B cell (primary cell): ENCODE data around the gene ENDOG. TPM values are rescaled to one million over a fixed set of nuclear protein-coding genes. Genes with fewer than 3 reads are reported as not detected.

Source experiments
- ATAC-seq: fragments of 200-7000 bp; cut with Tn5 transposase; one replicate; pipeline ENCODE4 v1.10.0; 2021; ENCODE audit warnings: low read depth, mild to moderate bottlenecking, moderate number of reproducible peaks, moderate library complexity
- CTCF ChIA-PET: fragments of 350-600 bp; sonication (Branson Sonifier 250); formaldehyde crosslinking; loops from one replicate; lab custom pipeline; 2021; ENCODE audit warnings: antibody characterized with exemption, inconsistent platforms; lab: Charles Lee
- POLR2A ChIA-PET: fragments of 350-600 bp; sonication (Branson Sonifier 250); formaldehyde crosslinking; loops from one replicate; lab custom pipeline; 2021; ENCODE audit warnings: antibody characterized with exemption; lab: Charles Lee
- DNase-seq: peaks from one replicate; pipeline ENCODE4 v3.0.0; 2013
- H2AFZ ChIP-seq: 2 replicates; pipeline ENCODE4 v1.6.1; 2012; ENCODE audit warnings: mild to moderate bottlenecking, low read depth, low read length; ENCODE audit not compliant: insufficient read depth, poor library complexity, severe bottlenecking
- H3K27ac ChIP-seq, 2 donors: 1 replicate in 1 of 2; 2 replicates in 1 of 2; pipeline ENCODE4 v1.5.1; 2012 to 2013; ENCODE audit warnings: low read length in 2 of 2, mild to moderate bottlenecking in 2 of 2, moderate library complexity in 1 of 2
- H3K27me3 ChIP-seq, 4 experiments: fragments of 200-600 bp in 1 of 4; sonication (generic) in 1 of 4; replicated peaks in 1 of 4; 1 replicate in 2 of 4; 2 replicates in 2 of 4; pipeline versions ENCODE4 v1.6.1 to v1.7.0; 2013 to 2016; ENCODE audit warnings: low read length in 3 of 4, mild to moderate bottlenecking in 2 of 4, mixed read lengths in 1 of 4, moderate library complexity in 1 of 4; ENCODE audit not compliant: insufficient read depth in 4 of 4, control insufficient read depth in 3 of 4; ENCODE audit errors: control extremely low read depth in 1 of 4
- H3K36me3 ChIP-seq, 2 experiments: replicated peaks in 1 of 2; 1 replicate in 1 of 2; 2 replicates in 1 of 2; pipeline versions ENCODE4 v1.6.1 to v1.7.1; 2013; ENCODE audit warnings: low read length in 1 of 2; ENCODE audit not compliant: insufficient read depth in 2 of 2, control insufficient read depth in 1 of 2; ENCODE audit errors: control extremely low read depth in 1 of 2, extremely low read depth in 1 of 2
- H3K4me1 ChIP-seq, 2 donors: fragments of 200-600 bp in 1 of 2; sonication (generic) in 1 of 2; 1 replicate in 1 of 2; 2 replicates in 1 of 2; pipeline versions ENCODE4 v1.5.1 to v1.6.1; 2013 to 2017; ENCODE audit warnings: low read length in 2 of 2; ENCODE audit not compliant: control insufficient read depth in 2 of 2, insufficient read depth in 2 of 2
- H3K4me2 ChIP-seq: replicated peaks from 2 replicates; pipeline ENCODE3; 2012; ENCODE audit warnings: mild to moderate bottlenecking, low read depth, low read length; ENCODE audit not compliant: poor library complexity, severe bottlenecking
- H3K4me3 ChIP-seq, 5 experiments: fragments of 200-600 bp in 1 of 5; sonication (generic) in 1 of 5; 1 replicate in 3 of 5; 2 replicates in 2 of 5; pipeline versions ENCODE4 v1.5.1 to v1.7.0; 2011 to 2016; ENCODE audit warnings: low read length in 4 of 5, mild to moderate bottlenecking in 4 of 5, low read depth in 2 of 5, control low read depth in 1 of 5, moderate library complexity in 1 of 5; ENCODE audit not compliant: insufficient read depth in 1 of 5; ENCODE audit errors: control extremely low read depth in 1 of 5, extremely low read depth in 1 of 5
- H3K79me2 ChIP-seq: fragments of 200-600 bp; sonication (generic); one replicate; pipeline ENCODE4 v1.6.0; 2016; ENCODE audit warnings: low read length; ENCODE audit not compliant: control insufficient read depth, insufficient read depth
- H3K9ac ChIP-seq: fragments of 200-600 bp; sonication (generic); 2 replicates; pipeline ENCODE4 v1.6.1; 2017; ENCODE audit warnings: mild to moderate bottlenecking, low read length, moderate library complexity
- H3K9me3 ChIP-seq, 3 donors: one replicate each; pipeline versions ENCODE4 v1.6.1 to v1.7.1; 2013; ENCODE audit warnings: low read length in 2 of 3; ENCODE audit not compliant: control insufficient read depth in 2 of 3, insufficient read depth in 1 of 3; ENCODE audit errors: control extremely low read depth in 1 of 3
- H4K20me1 ChIP-seq: 2 replicates; pipeline ENCODE4 v1.6.0; 2012; ENCODE audit warnings: mild to moderate bottlenecking, low read length; ENCODE audit not compliant: insufficient read depth, control insufficient read depth, poor library complexity, severe bottlenecking
- H3K27ac Mint-ChIP-seq: one replicate; pipeline ENCODE4 v1.8.0; 2021; ENCODE audit warnings: mixed read lengths
- H3K27me3 Mint-ChIP-seq: one replicate; pipeline ENCODE4 v1.8.0; 2021; ENCODE audit warnings: mixed read lengths
- H3K4me1 Mint-ChIP-seq: one replicate; pipeline ENCODE4 v1.8.0; 2021; ENCODE audit warnings: mixed read lengths
- H3K4me3 Mint-ChIP-seq: one replicate; pipeline ENCODE4 v1.8.0; 2021; ENCODE audit warnings: mixed read lengths
- H3K9me3 Mint-ChIP-seq: one replicate; pipeline ENCODE4 v1.8.0; 2022; ENCODE audit warnings: mixed read lengths; ENCODE audit not compliant: insufficient read depth
- EZH2 ChIP-seq: IDR thresholded peaks from 2 replicates; pipeline ENCODE4 v1.6.1; 2012; ENCODE audit warnings: borderline replicate concordance, low read depth, mild to moderate bottlenecking, moderate library complexity, low read length; ENCODE audit not compliant: insufficient read depth, poor library complexity, severe bottlenecking
- WGBS: methylation state at CpG from one replicate; pipeline ENCODE4 v1.1.5; 2013; ENCODE audit warnings: missing lambda C conversion rate; ENCODE audit not compliant: insufficient coverage; 5-methylcytosine and 5-hydroxymethylcytosine counted together
- intact Hi-C: fragments of 100-400 bp; cut with micrococcal nuclease; formaldehyde crosslinking; loops from one replicate; pipeline ENCODE4 v1.10.0; 2022
- polyA plus RNA-seq: library from polyadenylated mRNA; depleted of rRNA; stranded (reverse); fragments of >200 nt; gene quantifications from 2 replicates; pipeline ENCODE4 v1.2.3, GENCODE V29; 2012
- total RNA-seq, 2 donors: library from RNA; stranded (reverse); fragments of 120-200 nt in 1 of 2; gene quantifications; 1 replicate in 1 of 2; 2 replicates in 1 of 2; pipeline versions ENCODE4 v1.2.3 to v1.2.4, GENCODE V29; 2013 to 2022
- TF ChIP-seq, protein P1 (sequence below): fragments of 200-600 bp; IDR thresholded peaks from one replicate; pipeline ENCODE4 v1.8.0; 2022; ENCODE audit warnings: antibody characterized with exemption, mild to moderate bottlenecking

ENDOG gene
- total and polyA plus RNA-seq, 2 donors (not counting 1 experiment from before 2014, with no cell fraction given) = 12.5 to 19.3 TPM

DNA sequence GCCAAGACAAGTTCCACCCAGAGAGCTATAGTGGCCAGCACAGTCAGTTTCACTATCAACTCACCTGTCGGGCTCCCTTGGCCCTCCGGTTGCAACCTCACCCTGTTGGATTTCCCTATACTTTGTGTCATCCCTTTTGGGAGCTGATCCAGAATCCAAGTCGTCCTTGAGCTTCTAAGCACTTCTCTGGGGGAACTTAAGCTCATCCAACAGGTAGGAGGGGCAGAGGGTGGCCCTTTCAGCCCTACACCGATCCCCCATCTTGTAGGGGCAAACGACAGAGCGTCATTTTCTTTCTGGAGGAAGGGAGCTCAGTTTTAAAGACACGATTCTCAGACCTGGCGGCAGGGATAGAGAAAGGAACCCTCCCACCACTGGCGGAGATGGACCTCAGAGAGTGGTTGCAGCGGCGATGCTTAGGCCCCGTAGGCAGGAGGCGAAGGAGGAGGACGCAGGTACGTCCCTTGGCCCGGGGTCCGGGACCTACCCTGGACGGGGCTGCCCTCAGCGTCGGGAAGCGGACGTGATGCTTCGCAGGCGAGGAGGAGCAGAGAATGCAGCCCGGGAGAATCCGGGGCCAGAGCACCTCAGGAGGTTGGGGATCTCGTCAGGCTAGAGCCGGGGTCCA lies 47.1 kb upstream of the ENDOG start:
- ChIA-PET CTCF (interaction anchor here (0.6 to 2.1 kb wide), 4 partner anchors 11 to 161 kb away, joined by 3 to 5 read pairs (median 4); partner anchors contain the start of gene ENDOG), POLR2A (interaction anchor here (1.1 to 1.7 kb wide), 3 partner anchors 17 to 47 kb away, joined by 3 read pairs; partner anchors contain the start of gene ENDOG)
- Mint-ChIP-seq H3K4me1 (peaks cover 25% of the 10 kb centered on the region), H3K27ac (peak overlapping the region; percentile 96), H3K4me3 (peak overlapping the region; percentile 97), H3K27me3 (no peaks in the 10 kb centered on the region), H3K9me3 (no peaks in the 10 kb centered on the region)
- Histone ChIP-seq H3K9me3 (peaks cover 0 to 5% (median 5%) of the 10 kb centered on the region in 3 donors), H3K79me2 (peaks cover 38% of the 10 kb centered on the region), H3K4me2 (peak overlapping the region; percentile 77), H3K36me3 (peaks cover 0 to 7% of the 10 kb centered on the region in 2 experiments), H3K4me1 (peaks cover 9 to 19% of the 10 kb centered on the region in 2 donors), H3K4me3 (peak overlapping the region; percentile 69 to 96 (median 77)), H4K20me1 (no peaks in the 10 kb centered on the region), H3K27me3 (no peaks in the 10 kb centered on the region), H3K27ac (peak overlapping the region; percentile 80 to 93), H3K9ac (peak overlapping the region; percentile 89), H2AFZ (peak overlapping the region; percentile 92)
- no peak for DNase-seq
- 3% methylated on average over 27 of the region's 28 CpGs for WGBS
- no peak for TF ChIP-seq EZH2
- TF ChIP-seq, protein P1, sequence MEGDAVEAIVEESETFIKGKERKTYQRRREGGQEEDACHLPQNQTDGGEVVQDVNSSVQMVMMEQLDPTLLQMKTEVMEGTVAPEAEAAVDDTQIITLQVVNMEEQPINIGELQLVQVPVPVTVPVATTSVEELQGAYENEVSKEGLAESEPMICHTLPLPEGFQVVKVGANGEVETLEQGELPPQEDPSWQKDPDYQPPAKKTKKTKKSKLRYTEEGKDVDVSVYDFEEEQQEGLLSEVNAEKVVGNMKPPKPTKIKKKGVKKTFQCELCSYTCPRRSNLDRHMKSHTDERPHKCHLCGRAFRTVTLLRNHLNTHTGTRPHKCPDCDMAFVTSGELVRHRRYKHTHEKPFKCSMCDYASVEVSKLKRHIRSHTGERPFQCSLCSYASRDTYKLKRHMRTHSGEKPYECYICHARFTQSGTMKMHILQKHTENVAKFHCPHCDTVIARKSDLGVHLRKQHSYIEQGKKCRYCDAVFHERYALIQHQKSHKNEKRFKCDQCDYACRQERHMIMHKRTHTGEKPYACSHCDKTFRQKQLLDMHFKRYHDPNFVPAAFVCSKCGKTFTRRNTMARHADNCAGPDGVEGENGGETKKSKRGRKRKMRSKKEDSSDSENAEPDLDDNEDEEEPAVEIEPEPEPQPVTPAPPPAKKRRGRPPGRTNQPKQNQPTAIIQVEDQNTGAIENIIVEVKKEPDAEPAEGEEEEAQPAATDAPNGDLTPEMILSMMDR = no peak
- no peak for ATAC-seq
- intact Hi-C loops = loop anchor here (1.0 to 5.0 kb wide), 5 partner anchors 47 to 315 kb away; partner anchors contain the start of genes DYNC2I2, ENDOG, LRRC8A and ODF2
